22Rv1 (cell line): ENCODE results near the gene PKNOX2.

ENCODE experiments used
- CTCF ChIP-seq: fragments of 450-650 bp; IDR thresholded peaks from 2 replicates; pipeline ENCODE4 v1.5.1; 2017; ENCODE audit warnings: mild to moderate bottlenecking
- ZFX ChIP-seq: fragments of 450-650 bp; IDR thresholded peaks from 2 replicates; pipeline ENCODE4 v1.6.1; 2017; ENCODE audit warnings: antibody characterized with exemption, borderline replicate concordance

- TF ChIP-seq CTCF = no peak
- TF ChIP-seq ZFX = no peak
Observed at GRCh38 chr11:125319649-125320048, 155.1 kb downstream of the PKNOX2 start.
